WTC11 (cell line): ENCODE results near the gene GPRC5C. TPM values are rescaled to one million over a fixed set of nuclear protein-coding genes. Genes with fewer than 3 reads are reported as not detected.

Experiments
- ATAC-seq: fragments of 200-7000 bp; cut with Tn5 transposase; 2 replicates; pipeline ENCODE4 v1.10.0; 2021; ENCODE audit warnings: mild to moderate bottlenecking, moderate library complexity
- CTCF ChIA-PET: fragments of 300-600 bp; sonication (Branson Sonifier 250); formaldehyde crosslinking; loops from one replicate; lab custom pipeline; 2021; ENCODE audit warnings: antibody characterized with exemption; lab: Charles Lee
- POLR2A ChIA-PET: fragments of 350-600 bp; sonication (Branson Sonifier 250); formaldehyde crosslinking; loops from one replicate; lab custom pipeline; 2021; ENCODE audit warnings: antibody characterized with exemption; lab: Charles Lee
- DNase-seq: peaks from one replicate; pipeline ENCODE4 v3.0.0; 2021; ENCODE audit warnings: low spot score
- H3K27ac Mint-ChIP-seq: 2 replicates; pipeline ENCODE4 v1.8.0; 2021; ENCODE audit warnings: mixed read lengths
- H3K27me3 Mint-ChIP-seq: 2 replicates; pipeline ENCODE4 v1.8.0; 2021; ENCODE audit warnings: low read depth, mild to moderate bottlenecking, moderate library complexity, mixed read lengths
- H3K36me3 Mint-ChIP-seq: 2 replicates; pipeline ENCODE4 v1.8.0; 2021; ENCODE audit warnings: mixed read lengths
- H3K4me1 Mint-ChIP-seq: 2 replicates; pipeline ENCODE4 v1.8.0; 2022; ENCODE audit warnings: mixed read lengths
- H3K4me3 Mint-ChIP-seq: 2 replicates; pipeline ENCODE4 v1.8.0; 2021; ENCODE audit warnings: mild to moderate bottlenecking, moderate library complexity, mixed read lengths
- H3K9me3 Mint-ChIP-seq: 2 replicates; pipeline ENCODE4 v1.8.0; 2021; ENCODE audit warnings: mixed read lengths
- ETV6 ChIP-seq: sonication (generic); formaldehyde crosslinking; IDR thresholded peaks from 2 replicates; pipeline ENCODE4 v1.8.1; 2022; ENCODE audit warnings: mild to moderate bottlenecking, missing genetic modification reagents
- IRF2 ChIP-seq: sonication (generic); formaldehyde crosslinking; IDR thresholded peaks from 2 replicates; pipeline ENCODE4 v1.8.0; 2022; ENCODE audit warnings: low read depth, missing genetic modification reagents, borderline replicate concordance
- KAT7 ChIP-seq: sonication (generic); formaldehyde crosslinking; IDR thresholded peaks from 2 replicates; pipeline ENCODE4 v1.8.1; 2023; ENCODE audit warnings: missing genetic modification reagents, mild to moderate bottlenecking, borderline replicate concordance
- MYBL2 ChIP-seq: sonication (generic); formaldehyde crosslinking; IDR thresholded peaks from 2 replicates; pipeline ENCODE4 v1.8.1; 2023; ENCODE audit warnings: mild to moderate bottlenecking, moderate library complexity, missing genetic modification reagents
- NR3C1 ChIP-seq: sonication (generic); formaldehyde crosslinking; conservative IDR thresholded peaks from 2 replicates; pipeline ENCODE4 v1.8.1; 2023; ENCODE audit warnings: low read depth, mild to moderate bottlenecking, missing genetic modification reagents
- RORB ChIP-seq: fragments of 250-450 bp; sonication (Bioruptor Pico); IDR thresholded peaks from 2 replicates; pipeline ENCODE4 v1.9.0; 2021; ENCODE audit warnings: mild to moderate bottlenecking
- TP53 ChIP-seq: sonication (generic); formaldehyde crosslinking; IDR thresholded peaks from 2 replicates; pipeline ENCODE4 v1.8.1; 2023; ENCODE audit warnings: mild to moderate bottlenecking, missing genetic modification reagents
- total RNA-seq: library from RNA; stranded (reverse); gene quantifications from 3 replicates; pipeline ENCODE4 v1.2.3, GENCODE V29; 2021
- TF ChIP-seq, protein P1 (sequence below): fragments of 250-450 bp; sonication (Bioruptor Pico); IDR thresholded peaks from 2 replicates; pipeline ENCODE4 v1.9.0; 2021; ENCODE audit warnings: mild to moderate bottlenecking, borderline replicate concordance
- TF ChIP-seq, protein P2 (sequence below): fragments of 250-450 bp; sonication (Bioruptor Pico); IDR thresholded peaks from 2 replicates; pipeline ENCODE4 v2.1.2; 2022; ENCODE audit warnings: mild to moderate bottlenecking, moderate library complexity
- TF ChIP-seq, protein P3 (sequence below): sonication (generic); formaldehyde crosslinking; IDR thresholded peaks from 2 replicates; pipeline ENCODE4 v1.8.1; 2023; ENCODE audit warnings: mild to moderate bottlenecking, missing genetic modification reagents, borderline replicate concordance
- TF ChIP-seq, protein P4 (sequence below): sonication (generic); formaldehyde crosslinking; IDR thresholded peaks from 2 replicates; pipeline ENCODE4 v1.8.0; 2022; ENCODE audit warnings: missing genetic modification reagents
- TF ChIP-seq, protein P5 (sequence below): fragments of 250-450 bp; sonication (Bioruptor Pico); IDR thresholded peaks from 2 replicates; pipeline ENCODE4 v1.9.0; 2021; ENCODE audit warnings: mild to moderate bottlenecking
- TF ChIP-seq, protein P6 (sequence below): sonication (generic); formaldehyde crosslinking; IDR thresholded peaks from 2 replicates; pipeline ENCODE4 v1.8.0; 2022; ENCODE audit warnings: mild to moderate bottlenecking, missing genetic modification reagents
- TF ChIP-seq, protein P7 (sequence below): fragments of 250-450 bp; sonication (Bioruptor Pico); IDR thresholded peaks from 2 replicates; pipeline ENCODE4 v1.9.0; 2021; ENCODE audit warnings: mild to moderate bottlenecking

Gene GPRC5C
- total RNA-seq, 1 experiment from 2014 or later, result 19.6 TPM

DNA sequence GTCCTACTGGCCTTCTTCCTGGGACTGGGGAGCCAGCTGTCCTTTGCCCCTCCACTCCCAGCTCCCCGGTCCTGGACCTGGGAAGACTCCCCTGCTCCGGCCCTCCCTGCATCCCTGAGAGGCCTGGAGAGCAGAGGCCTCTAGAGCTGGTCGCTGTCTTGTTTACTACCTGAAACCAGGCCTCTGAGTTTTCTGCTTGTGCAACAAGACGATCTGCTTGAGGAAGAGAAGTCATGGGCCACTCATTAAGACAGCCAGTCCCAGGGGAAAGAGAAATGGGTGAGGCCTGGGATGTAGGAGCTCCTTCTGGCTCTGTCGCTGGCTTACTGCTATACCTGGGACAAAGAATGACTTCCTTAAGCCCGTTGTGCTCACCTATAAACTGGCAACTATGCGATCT is 29.8 kb upstream of the GPRC5C start:
- Mint-ChIP-seq H3K4me3 (no peak overlapping the region), H3K36me3 (no peaks in the 10 kb centered on the region), H3K4me1 (peaks cover 16% of the 10 kb centered on the region), H3K27me3 (no peaks in the 10 kb centered on the region), H3K9me3 (no peaks in the 10 kb centered on the region), H3K27ac (no peak overlapping the region)
- ChIA-PET CTCF (interaction anchor here (2.1 to 3.1 kb wide), 2 partner anchors 23 to 36 kb away, joined by 7 to 16 read pairs; no protein-coding TSS in a partner anchor), POLR2A (interaction anchor here (1.0 kb wide), 1 partner anchor 32 kb away, joined by 3 read pairs; no protein-coding TSS in a partner anchor)
- DNase-seq (no peak), ATAC-seq (no peak)
- TF ChIP-seq RORB (CRISPR knock-in tag) (no peak), IRF2 (CRISPR knock-in tag) (no peak)
- TF ChIP-seq, protein P1, sequence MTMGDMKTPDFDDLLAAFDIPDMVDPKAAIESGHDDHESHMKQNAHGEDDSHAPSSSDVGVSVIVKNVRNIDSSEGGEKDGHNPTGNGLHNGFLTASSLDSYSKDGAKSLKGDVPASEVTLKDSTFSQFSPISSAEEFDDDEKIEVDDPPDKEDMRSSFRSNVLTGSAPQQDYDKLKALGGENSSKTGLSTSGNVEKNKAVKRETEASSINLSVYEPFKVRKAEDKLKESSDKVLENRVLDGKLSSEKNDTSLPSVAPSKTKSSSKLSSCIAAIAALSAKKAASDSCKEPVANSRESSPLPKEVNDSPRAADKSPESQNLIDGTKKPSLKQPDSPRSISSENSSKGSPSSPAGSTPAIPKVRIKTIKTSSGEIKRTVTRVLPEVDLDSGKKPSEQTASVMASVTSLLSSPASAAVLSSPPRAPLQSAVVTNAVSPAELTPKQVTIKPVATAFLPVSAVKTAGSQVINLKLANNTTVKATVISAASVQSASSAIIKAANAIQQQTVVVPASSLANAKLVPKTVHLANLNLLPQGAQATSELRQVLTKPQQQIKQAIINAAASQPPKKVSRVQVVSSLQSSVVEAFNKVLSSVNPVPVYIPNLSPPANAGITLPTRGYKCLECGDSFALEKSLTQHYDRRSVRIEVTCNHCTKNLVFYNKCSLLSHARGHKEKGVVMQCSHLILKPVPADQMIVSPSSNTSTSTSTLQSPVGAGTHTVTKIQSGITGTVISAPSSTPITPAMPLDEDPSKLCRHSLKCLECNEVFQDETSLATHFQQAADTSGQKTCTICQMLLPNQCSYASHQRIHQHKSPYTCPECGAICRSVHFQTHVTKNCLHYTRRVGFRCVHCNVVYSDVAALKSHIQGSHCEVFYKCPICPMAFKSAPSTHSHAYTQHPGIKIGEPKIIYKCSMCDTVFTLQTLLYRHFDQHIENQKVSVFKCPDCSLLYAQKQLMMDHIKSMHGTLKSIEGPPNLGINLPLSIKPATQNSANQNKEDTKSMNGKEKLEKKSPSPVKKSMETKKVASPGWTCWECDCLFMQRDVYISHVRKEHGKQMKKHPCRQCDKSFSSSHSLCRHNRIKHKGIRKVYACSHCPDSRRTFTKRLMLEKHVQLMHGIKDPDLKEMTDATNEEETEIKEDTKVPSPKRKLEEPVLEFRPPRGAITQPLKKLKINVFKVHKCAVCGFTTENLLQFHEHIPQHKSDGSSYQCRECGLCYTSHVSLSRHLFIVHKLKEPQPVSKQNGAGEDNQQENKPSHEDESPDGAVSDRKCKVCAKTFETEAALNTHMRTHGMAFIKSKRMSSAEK (CRISPR knock-in tag), result no peak
- TF ChIP-seq, protein P2, sequence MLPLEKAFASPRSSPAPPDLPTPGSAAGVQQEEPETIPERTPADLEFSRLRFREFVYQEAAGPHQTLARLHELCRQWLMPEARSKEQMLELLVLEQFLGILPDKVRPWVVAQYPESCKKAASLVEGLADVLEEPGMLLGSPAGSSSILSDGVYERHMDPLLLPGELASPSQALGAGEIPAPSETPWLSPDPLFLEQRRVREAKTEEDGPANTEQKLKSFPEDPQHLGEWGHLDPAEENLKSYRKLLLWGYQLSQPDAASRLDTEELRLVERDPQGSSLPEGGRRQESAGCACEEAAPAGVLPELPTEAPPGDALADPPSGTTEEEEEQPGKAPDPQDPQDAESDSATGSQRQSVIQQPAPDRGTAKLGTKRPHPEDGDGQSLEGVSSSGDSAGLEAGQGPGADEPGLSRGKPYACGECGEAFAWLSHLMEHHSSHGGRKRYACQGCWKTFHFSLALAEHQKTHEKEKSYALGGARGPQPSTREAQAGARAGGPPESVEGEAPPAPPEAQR (CRISPR knock-in tag), result no peak

DNA sequence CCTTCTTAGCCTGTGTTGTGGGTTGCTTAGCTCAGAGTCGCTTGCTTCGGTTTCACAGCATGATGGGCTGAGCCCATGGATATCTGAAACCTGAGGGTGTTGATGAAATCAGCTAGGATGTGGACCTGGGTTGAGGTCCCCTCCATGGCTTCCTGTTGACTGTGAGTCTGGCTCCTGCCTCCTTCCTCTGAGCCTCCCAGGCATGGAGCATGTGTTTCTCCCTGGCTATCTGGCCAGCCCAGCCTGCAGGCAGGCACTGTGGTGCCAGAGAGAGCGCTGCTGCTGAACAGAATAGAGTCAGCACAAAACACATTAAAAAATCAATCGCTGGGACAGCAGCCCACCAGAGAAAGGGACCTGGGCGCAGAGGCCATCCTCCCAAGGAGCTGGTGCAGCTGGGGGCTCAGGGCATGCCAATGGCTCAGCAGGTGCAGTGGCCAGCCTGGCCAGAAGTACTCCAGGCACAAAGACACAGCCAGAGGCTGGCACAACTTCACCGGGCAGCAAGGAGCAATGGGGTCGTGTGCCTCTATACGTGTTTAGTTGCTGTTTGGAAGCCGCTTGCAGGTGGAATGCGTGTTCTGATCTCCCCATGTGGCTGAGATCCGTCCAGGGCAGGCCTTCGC is 28.3 kb upstream of the GPRC5C start:
- H3K4me3 Mint-ChIP-seq, result no peak overlapping the region; the same call in 1 of the 2 replicates
- peaks cover 16% of the 10 kb centered on the region for H3K4me1 Mint-ChIP-seq
- H3K9me3 Mint-ChIP-seq, result no peaks in the 10 kb centered on the region
- H3K27ac Mint-ChIP-seq, result peak overlapping the region; percentile 65
- H3K36me3 Mint-ChIP-seq, result no peaks in the 10 kb centered on the region
- no peaks in the 10 kb centered on the region for H3K27me3 Mint-ChIP-seq
- ATAC-seq (peak; percentile 8; the same call in 1 of the 2 replicates), DNase-seq (no peak)
- POLR2A ChIA-PET, result interaction anchor here (0.7 kb wide), 1 partner anchor 183 kb away, joined by 4 read pairs; no protein-coding TSS in a partner anchor
- CTCF ChIA-PET, result interaction anchor here (1.0 to 3.1 kb wide), 11 partner anchors 11 to 191 kb away, joined by 3 to 16 read pairs (median 4); partner anchors contain the start of genes BTBD17 and CD300A
- TF ChIP-seq TP53 (CRISPR knock-in tag) (no peak), ETV6 (CRISPR knock-in tag) (no peak), MYBL2 (CRISPR knock-in tag) (no peak), KAT7 (CRISPR knock-in tag) (no peak), NR3C1 (CRISPR knock-in tag) (no peak)
- TF ChIP-seq, protein P3, sequence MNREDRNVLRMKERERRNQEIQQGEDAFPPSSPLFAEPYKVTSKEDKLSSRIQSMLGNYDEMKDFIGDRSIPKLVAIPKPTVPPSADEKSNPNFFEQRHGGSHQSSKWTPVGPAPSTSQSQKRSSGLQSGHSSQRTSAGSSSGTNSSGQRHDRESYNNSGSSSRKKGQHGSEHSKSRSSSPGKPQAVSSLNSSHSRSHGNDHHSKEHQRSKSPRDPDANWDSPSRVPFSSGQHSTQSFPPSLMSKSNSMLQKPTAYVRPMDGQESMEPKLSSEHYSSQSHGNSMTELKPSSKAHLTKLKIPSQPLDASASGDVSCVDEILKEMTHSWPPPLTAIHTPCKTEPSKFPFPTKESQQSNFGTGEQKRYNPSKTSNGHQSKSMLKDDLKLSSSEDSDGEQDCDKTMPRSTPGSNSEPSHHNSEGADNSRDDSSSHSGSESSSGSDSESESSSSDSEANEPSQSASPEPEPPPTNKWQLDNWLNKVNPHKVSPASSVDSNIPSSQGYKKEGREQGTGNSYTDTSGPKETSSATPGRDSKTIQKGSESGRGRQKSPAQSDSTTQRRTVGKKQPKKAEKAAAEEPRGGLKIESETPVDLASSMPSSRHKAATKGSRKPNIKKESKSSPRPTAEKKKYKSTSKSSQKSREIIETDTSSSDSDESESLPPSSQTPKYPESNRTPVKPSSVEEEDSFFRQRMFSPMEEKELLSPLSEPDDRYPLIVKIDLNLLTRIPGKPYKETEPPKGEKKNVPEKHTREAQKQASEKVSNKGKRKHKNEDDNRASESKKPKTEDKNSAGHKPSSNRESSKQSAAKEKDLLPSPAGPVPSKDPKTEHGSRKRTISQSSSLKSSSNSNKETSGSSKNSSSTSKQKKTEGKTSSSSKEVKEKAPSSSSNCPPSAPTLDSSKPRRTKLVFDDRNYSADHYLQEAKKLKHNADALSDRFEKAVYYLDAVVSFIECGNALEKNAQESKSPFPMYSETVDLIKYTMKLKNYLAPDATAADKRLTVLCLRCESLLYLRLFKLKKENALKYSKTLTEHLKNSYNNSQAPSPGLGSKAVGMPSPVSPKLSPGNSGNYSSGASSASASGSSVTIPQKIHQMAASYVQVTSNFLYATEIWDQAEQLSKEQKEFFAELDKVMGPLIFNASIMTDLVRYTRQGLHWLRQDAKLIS (CRISPR knock-in tag), result no peak
- TF ChIP-seq, protein P4, sequence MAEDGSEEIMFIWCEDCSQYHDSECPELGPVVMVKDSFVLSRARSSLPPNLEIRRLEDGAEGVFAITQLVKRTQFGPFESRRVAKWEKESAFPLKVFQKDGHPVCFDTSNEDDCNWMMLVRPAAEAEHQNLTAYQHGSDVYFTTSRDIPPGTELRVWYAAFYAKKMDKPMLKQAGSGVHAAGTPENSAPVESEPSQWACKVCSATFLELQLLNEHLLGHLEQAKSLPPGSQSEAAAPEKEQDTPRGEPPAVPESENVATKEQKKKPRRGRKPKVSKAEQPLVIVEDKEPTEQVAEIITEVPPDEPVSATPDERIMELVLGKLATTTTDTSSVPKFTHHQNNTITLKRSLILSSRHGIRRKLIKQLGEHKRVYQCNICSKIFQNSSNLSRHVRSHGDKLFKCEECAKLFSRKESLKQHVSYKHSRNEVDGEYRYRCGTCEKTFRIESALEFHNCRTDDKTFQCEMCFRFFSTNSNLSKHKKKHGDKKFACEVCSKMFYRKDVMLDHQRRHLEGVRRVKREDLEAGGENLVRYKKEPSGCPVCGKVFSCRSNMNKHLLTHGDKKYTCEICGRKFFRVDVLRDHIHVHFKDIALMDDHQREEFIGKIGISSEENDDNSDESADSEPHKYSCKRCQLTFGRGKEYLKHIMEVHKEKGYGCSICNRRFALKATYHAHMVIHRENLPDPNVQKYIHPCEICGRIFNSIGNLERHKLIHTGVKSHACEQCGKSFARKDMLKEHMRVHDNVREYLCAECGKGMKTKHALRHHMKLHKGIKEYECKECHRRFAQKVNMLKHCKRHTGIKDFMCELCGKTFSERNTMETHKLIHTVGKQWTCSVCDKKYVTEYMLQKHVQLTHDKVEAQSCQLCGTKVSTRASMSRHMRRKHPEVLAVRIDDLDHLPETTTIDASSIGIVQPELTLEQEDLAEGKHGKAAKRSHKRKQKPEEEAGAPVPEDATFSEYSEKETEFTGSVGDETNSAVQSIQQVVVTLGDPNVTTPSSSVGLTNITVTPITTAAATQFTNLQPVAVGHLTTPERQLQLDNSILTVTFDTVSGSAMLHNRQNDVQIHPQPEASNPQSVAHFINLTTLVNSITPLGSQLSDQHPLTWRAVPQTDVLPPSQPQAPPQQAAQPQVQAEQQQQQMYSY (CRISPR knock-in tag), result no peak
- TF ChIP-seq, protein P5, sequence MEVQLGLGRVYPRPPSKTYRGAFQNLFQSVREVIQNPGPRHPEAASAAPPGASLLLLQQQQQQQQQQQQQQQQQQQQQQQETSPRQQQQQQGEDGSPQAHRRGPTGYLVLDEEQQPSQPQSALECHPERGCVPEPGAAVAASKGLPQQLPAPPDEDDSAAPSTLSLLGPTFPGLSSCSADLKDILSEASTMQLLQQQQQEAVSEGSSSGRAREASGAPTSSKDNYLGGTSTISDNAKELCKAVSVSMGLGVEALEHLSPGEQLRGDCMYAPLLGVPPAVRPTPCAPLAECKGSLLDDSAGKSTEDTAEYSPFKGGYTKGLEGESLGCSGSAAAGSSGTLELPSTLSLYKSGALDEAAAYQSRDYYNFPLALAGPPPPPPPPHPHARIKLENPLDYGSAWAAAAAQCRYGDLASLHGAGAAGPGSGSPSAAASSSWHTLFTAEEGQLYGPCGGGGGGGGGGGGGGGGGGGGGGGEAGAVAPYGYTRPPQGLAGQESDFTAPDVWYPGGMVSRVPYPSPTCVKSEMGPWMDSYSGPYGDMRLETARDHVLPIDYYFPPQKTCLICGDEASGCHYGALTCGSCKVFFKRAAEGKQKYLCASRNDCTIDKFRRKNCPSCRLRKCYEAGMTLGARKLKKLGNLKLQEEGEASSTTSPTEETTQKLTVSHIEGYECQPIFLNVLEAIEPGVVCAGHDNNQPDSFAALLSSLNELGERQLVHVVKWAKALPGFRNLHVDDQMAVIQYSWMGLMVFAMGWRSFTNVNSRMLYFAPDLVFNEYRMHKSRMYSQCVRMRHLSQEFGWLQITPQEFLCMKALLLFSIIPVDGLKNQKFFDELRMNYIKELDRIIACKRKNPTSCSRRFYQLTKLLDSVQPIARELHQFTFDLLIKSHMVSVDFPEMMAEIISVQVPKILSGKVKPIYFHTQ (CRISPR knock-in tag), result no peak
- TF ChIP-seq, protein P6, sequence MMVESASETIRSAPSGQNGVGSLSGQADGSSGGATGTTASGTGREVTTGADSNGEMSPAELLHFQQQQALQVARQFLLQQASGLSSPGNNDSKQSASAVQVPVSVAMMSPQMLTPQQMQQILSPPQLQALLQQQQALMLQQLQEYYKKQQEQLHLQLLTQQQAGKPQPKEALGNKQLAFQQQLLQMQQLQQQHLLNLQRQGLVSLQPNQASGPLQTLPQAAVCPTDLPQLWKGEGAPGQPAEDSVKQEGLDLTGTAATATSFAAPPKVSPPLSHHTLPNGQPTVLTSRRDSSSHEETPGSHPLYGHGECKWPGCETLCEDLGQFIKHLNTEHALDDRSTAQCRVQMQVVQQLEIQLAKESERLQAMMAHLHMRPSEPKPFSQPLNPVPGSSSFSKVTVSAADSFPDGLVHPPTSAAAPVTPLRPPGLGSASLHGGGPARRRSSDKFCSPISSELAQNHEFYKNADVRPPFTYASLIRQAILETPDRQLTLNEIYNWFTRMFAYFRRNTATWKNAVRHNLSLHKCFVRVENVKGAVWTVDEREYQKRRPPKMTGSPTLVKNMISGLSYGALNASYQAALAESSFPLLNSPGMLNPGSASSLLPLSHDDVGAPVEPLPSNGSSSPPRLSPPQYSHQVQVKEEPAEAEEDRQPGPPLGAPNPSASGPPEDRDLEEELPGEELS (CRISPR knock-in tag), result no peak
- TF ChIP-seq, protein P7, sequence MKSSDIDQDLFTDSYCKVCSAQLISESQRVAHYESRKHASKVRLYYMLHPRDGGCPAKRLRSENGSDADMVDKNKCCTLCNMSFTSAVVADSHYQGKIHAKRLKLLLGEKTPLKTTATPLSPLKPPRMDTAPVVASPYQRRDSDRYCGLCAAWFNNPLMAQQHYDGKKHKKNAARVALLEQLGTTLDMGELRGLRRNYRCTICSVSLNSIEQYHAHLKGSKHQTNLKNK (CRISPR knock-in tag), result no peak
